H1 (cell line): ENCODE measurements around the gene FAM120B. TPM values are rescaled to one million over a fixed set of nuclear protein-coding genes. Genes with fewer than 3 reads are reported as not detected.

ENCODE experiments used
- CREB1 ChIP-seq: IDR thresholded peaks from 2 replicates; pipeline ENCODE4 v1.6.1; 2012; ENCODE audit warnings: inconsistent platforms
- JUN ChIP-seq: IDR thresholded peaks from 2 replicates; pipeline ENCODE4 v1.6.1; 2011; ENCODE audit warnings: low read depth, mild to moderate bottlenecking, improper control_type of control experiment, low read length
- polyA plus RNA-seq, 7 experiments: library from polyadenylated mRNA; depleted of rRNA in 3 of 7; stranded (reverse) in 5 of 7; unstranded in 2 of 7; fragments of >200 nt in 5 of 7; fragments of 200-250 nt in 2 of 7; gene quantifications; 1 replicate in 5 of 7; 2 replicates in 1 of 7; 4 replicates in 1 of 7; pipeline versions ENCODE4 v1.2.1 to v1.2.3, GENCODE V29; 2011 to 2013; ENCODE audit warnings: missing spikeins in 2 of 7, mixed read lengths in 2 of 7
- total RNA-seq: library from RNA; stranded (reverse); fragmentation: NEBNext Ultra II Directional; extraction: Animal tissue kit (Norgen Biotek cat#: 25700); gene quantifications from 2 replicates; pipeline ENCODE4 v1.2.1, GENCODE V29; 2021

FAM120B gene
- total and polyA plus RNA-seq, 2 of the 8 experiments (the other 6 are each of a cell fraction or from before 2014, with no cell fraction given) = 5.1 to 12.5 TPM

DNA sequence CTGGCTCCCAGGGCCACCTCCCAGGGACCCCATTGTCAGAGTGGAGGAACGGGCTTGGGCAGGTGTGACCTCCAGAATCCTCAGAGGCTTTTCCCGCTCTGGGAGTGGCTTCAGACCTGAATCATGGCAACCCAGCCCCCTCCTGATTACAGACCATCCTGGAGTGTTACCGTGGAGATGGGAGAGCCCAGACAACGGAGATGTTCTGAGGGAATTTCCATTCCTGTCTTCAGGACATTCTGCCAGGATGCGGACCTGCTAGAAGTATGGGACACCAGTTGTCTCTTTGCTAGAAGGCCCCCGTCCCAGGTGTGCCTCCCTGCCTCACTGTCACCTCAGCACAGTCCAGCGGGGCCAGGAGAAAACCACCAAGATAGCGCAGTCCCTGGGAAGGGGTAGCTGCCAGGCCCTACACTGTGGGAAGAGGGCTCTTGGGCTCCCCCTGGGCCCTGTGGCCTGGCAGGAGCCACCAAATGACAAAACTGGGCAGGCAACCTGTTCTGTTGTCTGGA lies 136.6 kb downstream of the FAM120B start (continued):
- no peak for TF ChIP-seq JUN
- no peak for TF ChIP-seq CREB1
